IPS DF 4.7 (cell line): ENCODE data around the gene DUOX2.

Experiments
- DNase-seq: peaks from one replicate; pipeline ENCODE4 v3.0.0-alpha.2; 2013; ENCODE audit warnings: low spot score; ENCODE audit errors: extremely low read depth

The DUOX2 gene

DNA sequence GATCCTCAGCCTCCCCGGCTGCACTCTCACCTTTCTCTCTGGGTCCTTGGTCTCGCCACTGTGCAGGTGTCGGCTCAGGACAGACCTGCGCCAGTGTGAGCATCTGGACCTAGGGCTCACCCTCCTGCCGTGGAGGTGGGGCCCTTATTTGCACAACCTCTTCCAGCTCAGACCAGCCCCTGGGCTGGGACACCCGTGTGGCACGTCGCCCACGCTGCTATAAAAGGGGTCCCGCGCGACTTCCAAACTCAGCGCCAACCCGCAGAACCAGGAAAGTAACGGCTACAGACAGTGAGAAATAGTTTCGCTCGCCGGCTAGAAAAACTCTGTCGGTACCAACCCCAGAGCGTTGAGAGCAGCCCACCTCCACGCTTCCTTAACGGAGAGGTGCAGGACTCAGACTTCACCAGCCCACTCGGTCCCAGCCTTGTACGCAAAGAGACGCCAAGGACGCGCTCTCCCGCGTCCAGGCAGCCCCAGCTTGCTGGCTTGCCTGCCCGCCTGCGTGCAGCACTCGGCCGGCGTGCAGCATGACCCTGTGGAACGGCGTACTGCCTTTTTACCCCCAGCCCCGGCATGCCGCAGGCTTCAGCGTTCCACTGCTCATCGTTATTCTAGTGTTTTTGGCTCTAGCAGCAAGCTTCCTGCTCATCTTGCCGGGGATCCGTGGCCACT is at the start of gene DUOX2, which contains the start of gene DUOXA2:
Gene DUOX2 (minus strand): TSS at position 97 of the 675 bp plus-strand sequence. CDS start 761 bp downstream, outside the sequence.
Gene DUOXA2 (plus strand): TSS at position 251 of the 675 bp plus-strand sequence. CDS start 280 bp downstream, at position 531.
- no peak for DNase-seq

DNA sequence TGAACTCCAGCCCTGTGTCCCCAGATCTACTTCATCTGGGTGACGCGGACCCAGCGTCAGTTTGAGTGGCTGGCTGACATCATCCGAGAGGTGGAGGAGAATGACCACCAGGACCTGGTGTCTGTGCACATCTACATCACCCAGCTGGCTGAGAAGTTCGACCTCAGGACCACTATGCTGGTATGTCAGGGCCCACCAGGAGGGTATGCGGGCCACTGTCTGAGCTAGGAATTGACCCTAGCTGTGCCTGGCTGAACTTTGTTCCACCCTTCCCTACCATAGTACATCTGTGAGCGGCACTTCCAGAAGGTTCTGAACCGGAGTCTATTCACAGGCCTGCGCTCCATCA is 49.5 kb upstream of the DUOX2 start:
- no peak for DNase-seq

DNA sequence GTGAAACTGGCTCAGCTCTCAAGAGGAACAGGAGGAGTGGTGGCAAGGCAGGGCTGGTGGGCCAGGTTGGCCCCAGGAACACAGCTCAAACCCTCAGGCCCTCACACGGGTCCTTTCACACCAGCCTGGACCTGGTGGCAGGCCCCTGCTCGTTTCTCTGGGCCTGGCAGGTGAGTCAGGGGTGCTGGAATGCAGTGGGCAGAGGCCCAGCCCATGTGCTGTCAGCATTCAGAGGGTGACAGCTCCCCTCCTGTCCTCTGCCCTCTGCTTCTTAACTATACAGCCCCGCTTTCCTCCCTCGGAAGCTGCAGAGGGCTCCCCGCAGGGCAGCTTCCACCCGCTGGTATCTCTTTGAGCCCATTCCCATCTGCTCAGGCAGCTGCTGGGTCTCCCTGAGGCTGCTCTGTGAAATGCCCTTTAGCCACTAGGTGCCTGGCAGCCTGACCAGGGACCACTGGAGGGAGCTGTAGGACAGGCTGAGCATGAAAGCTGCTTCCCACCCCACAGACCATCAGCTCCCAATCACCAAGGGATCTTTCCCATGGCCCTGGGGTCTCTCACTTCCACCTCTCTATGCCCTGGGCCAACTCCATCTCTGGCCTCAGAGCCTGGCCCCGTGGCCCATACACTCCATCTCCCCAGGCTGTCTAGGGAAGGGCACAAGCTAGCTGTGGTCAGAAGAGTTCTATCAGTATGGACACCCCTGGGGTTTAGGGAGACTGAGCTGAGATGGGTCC is 49.0 kb upstream of the DUOX2 start:
- DNase-seq = peak; percentile 69

DNA sequence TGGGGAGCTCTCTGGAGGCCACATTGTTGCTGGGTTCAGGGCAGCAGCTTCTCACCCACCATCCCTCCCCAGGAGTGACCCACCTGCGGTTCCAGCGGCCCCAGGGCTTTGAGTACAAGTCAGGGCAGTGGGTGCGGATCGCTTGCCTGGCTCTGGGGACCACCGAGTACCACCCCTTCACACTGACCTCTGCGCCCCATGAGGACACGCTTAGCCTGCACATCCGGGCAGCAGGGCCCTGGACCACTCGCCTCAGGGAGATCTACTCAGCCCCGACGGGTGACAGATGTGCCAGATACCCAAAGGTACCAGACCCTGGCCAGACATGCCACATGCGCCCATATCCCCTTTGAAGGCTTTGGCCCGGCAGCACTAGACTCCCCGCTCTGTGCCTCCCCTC is 47.7 kb upstream of the DUOX2 start:
- no peak for DNase-seq

DNA sequence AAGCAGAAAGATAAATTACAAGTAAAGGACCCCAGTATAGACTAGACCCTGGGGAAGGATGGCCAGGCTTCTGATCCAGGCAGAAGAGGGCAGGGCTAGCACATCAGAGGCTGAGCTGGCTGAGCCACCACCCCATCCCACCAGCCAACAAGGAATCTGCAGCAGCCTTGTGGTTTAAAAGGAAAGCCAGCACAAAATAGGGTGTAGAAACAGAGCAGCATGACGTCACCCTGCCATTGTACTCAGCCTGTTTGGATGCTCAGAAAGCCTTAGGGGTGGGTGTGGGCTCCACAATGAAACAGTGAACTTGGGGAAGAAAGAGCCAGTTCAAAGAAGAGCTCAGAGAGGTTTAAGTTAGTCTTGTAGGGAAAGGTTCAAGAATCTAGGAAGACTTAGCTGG is 44.0 kb upstream of the DUOX2 start:
- DNase-seq = no peak

DNA sequence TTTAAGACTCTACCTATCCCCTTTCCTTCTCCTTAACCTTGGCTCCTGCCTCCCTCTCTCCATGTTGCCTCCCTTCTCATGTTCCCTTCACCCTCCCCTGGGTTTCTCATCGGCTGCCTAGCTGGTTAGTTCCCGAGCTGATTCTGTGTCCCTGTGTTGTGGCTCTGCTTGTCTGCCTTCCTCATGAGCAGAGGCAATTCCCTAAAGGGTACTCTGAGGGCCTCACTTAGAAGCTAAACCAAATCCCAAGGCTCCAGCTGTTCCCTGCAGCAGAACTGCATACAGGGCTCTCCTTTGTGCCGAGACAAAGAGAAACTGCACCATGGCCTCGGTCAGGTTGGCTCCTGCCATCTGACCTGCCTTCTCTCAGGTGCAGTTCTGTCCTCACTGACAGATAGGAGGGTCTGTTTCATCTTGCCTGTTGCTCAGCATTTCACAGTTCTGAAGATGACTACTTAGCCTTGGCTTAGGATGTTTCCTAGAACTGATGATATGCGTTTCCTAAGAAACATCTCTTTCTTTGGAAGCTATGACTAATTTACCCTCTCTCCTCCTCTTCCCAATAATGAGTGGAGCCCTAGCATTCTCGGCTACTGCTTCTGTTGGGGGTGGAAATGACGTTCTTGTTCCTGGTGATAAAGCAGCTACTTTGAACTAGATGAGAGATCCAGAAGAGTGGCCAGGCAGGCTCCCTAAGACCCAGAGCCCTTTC is 42.9 kb upstream of the DUOX2 start:
- no peak for DNase-seq

DNA sequence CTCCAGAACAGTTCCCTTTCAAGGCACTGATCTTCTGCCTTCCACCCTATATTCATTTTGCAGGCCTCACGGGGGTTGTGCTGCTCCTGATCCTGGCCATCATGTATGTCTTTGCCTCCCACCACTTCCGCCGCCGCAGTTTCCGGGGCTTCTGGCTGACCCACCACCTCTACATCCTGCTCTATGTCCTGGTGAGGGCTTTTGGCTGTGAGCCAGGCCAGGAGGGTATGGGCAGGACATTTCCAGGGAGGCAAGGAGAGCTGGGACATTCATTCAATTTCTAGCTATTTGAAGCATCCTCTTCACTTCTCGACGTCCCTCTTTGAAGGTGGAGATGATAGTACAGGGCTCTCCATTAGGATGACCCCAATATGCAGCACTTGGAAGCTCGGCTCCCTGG is 41.8 kb upstream of the DUOX2 start:
- no peak for DNase-seq

DNA sequence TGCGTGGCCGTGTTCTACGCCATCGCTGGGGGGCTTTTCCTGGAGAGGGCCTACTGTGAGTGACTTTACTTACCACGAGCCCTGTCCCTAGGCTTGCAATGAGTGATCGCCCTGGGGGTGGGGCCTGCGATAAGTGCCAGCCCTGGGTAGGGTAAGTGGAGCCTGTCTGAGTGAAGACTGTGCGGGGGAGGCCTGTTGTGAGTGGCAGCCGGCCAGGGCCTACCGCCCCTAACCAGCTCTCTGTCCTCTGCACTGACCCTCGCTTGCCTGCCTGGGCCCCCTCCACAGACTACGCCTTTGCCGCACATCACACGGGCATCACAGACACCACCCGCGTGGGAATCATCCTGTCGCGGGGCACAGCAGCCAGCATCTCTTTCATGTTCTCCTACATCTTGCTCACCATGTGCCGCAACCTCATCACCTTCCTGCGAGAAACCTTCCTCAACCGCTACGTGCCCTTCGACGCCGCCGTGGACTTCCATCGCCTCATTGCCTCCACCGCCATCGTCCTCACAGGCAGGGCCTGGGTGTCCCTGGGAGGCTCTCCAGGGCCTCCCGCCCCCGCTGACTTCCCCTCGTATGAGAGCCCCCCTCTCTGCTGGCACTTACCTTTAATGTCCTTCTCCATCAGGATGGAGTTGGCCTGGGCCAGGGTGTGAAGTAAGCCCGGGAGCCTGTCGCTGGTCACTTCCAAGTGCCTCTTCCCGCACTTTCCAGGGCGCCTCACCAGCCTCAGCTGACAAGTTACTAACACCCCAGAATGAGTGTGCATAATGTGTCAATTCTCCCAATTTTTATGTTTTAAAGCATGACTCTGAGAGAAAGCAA is 38.2 kb upstream of the DUOX2 start:
- no peak for DNase-seq

DNA sequence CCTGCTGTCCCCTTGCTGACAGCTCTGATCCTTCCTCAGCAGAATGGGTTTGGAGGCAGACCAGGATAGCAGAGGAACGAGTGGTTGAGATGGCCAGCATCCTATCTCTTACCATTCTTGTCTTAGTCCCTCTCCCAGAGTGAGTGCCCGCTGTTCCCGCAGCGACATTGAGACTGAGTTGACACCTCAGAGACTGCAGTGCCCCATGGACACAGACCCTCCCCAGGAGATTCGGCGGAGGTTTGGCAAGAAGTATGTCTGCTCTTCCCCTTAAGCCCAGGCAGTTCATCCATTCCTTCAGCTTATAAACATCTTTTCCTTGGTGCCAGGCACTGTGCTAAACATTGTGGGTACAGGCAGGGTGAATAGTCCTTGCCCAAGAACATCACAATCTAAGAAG is 37.0 kb upstream of the DUOX2 start:
- no peak for DNase-seq

DNA sequence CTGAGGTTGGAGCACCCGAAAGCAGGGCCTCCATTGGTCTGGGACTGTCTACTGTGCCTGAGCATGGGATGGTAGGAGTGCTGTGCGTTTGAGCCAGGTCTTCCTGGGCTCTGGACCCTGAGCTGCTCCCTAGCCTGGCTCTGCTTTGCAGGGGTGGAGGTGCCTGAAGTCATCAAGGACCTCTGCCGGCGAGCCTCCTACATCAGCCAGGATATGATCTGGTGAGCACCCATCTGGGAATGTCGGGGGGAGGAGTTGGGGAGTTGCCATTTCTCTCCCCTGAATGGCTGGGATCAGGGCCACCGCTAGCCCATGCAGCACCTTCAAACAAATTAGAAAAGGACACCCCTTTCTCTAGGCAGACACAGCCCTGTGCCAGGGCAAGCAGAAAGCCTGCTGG is 36.5 kb upstream of the DUOX2 start:
- no peak for DNase-seq

DNA sequence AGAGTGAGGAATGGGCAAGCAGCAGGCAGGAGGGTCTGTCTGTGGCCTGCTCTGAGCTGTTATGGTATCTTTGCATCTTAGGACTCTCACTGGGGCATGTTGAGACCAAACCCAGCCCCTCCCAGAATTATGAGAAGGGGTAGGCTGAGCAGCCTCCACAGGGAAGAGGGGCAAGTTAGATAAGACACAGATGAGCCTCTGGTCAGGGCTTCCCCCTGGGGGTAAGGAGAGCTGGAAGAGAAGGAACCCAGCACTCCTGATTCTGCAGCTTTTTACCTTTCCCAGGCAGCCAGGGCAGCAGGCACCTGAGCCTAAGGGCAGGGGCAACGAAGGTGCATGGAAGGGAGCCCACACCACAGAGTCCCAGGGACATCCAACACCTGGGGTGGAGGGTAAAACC is 35.1 kb upstream of the DUOX2 start:
- DNase-seq = no peak

DNA sequence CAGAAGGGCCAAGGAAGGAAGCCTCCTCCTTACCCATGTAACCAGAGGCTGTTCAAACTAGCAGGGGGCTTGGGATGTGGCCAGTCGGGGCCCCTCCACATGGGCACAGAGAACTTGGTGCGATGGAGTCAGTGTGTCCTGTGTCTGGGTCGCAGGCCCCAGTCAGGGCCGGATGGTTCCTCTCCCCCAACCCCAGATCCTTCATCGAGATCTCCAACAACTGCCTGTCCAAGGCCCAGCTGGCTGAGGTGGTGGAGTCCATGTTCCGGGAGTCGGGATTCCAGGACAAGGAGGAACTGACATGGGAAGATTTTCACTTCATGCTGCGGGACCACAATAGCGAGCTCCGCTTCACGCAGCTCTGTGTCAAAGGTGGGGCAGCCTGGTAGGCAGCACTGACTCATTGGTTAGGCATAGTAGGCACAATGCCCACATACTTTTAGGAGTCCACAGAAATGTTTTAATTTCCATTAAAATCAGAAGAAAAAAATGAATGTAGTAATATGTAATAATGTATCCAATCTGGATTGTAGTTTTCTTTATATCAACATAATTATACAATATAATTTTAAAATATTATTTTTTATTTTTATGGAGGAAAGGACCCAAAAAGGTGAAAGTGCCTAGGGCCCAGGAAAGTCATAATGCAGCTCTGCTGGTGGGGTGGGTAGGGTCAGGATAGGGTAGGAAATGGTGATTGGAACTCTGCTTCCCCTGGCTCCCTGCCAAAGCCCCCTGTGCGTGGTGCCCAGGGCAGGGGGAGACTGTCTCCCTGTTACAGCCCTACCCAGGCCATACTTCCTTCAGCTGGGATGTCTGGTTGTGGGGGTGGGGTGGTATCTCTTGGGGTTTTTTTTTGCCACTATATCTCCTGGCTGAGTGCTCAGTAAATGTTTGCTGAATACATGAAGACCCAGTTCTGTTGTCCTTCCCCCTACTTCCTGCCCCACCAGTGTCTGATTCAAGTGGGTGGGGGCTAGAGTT is 34.4 kb upstream of the DUOX2 start:
- no peak for DNase-seq

DNA sequence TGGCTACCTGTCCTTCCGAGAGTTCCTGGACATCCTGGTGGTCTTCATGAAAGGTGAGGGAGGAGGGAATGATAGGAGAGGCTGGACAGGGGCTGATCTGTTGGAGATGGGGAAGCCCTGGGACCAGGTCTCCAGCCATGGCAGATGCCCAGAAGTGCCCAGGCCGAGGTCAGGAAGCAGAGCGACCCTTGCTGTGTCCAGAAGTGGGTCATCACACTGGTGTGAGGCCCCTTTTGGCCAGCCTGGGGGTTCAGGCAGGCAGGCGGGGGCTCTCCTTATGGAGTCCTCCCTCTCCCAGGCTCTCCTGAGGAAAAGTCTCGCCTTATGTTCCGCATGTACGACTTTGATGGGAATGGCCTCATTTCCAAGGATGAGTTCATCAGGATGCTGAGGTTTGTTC is 33.6 kb upstream of the DUOX2 start:
- no peak for DNase-seq

DNA sequence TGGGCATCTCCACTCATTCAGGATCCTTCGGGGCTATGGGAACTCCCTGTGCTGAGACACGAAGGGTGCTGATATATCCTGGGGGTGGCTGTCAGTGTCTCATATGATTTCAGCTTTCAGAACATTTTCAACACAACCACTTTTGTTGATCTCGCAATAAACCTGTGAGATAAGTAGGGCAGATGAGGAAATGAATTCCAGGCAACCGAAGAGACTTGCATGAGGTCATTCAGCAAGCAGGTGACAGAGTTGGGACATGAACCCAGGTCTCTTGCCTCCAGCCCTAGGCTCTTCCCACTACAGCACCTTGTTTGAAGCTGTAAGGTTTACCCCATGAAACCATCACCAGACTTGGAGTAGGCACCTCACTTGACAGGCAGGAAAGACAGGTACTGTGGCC is 32.4 kb upstream of the DUOX2 start:
- DNase-seq = no peak

DNA sequence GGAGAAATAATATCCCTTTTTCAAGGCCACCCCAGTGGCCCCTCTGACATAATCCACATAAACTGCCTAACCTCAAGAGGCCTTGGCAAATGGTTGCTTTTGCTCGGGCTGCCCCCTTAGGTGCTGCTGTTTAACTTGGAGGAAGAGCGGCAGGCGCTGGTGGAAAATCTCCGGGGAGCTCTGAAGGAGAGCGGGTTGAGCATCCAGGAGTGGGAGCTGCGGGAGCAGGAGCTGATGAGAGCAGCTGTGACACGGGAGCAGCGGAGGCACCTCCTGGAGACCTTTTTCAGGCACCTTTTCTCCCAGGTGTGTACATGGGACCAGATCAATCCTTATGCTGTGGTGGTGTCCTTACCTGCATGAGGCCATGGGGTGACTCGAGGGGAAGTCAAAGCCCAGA is 30.8 kb upstream of the DUOX2 start:
- no peak for DNase-seq

DNA sequence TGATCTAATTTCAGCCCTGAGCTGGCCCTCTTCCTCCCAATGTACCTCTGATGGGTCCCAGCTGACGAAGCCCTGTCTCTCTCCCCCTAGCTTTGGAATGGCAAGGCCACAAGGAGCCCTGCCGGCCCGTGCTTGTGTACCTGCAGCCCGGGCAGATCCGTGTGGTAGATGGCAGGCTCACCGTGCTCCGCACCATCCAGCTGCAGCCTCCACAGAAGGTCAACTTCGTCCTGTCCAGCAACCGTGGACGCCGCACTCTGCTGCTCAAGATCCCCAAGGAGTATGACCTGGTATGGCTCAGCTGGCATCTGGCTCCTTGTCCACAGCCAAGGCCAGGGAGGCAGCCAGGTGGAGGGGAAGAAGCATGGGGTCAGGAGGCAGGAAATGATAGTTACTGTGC is 30.0 kb upstream of the DUOX2 start:
- no peak for DNase-seq

DNA sequence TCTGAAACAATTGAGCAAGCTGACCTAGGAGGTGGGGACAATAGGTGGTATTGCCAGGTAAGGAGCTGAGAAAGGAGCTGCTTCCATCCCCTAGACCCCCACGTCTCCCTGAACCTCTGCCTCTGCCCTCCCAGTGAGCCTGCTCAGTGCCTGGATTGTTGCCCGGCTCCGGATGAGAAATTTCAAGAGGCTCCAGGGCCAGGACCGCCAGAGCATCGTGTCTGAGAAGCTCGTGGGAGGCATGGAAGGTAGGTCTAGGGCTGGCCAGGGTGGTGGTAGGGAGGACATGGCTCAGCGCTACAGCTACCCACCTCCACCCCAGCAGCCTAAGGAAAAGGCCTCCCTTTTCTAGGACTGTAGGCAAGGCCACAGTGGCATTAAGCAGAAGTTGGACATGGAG is 29.1 kb upstream of the DUOX2 start:
- no peak for DNase-seq

DNA sequence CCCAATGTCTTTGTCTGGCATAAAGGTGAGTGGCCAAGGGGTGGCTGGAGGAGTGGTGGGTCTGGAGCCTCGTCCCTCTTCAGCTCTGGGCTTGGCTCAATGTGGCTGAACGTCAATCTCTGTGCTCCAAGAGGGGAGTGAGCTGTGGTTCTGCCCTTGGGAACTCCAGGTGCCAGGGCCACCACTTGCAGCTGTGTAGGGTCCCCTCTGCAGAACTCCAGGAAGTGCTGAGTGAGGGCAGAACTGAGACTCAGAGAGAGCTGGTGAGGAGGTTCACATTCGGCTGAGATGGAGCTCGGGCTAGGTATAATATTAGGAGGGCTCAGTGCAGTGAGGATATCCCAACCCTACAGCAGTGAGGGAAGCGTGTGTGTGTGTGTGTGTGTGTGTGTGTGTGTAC is 27.4 kb upstream of the DUOX2 start:
- no peak for DNase-seq

DNA sequence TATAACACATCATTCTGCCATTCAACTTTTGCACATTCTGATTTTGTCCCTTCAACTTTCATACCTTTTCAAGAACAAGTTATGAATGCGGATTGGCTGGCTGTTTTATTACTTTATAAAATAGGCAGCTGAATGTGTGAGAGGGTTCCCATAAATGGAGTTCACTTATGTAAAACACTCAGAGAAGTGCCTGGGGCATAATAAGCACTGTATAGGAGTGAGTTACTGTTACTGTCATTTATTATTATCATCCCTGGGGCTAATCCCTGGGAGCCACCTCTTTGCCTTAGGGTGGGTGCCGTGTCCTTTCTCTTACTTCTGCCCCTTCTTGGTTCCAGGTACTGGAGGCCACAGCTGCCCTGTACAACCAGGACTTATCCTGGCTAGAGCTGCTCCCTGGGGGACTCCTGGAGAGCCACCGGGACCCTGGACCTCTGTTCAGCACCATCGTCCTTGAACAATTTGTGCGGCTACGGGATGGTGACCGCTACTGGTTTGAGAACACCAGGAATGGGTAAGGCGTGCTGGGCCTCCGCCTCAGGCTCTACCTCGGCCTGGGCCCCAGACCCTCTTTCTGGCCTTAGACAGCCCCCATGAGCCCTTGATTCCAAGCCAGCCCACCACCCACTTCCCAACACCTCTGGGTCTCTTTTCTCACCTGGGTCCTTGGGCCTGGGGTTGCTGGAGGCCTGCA is 26.7 kb upstream of the DUOX2 start:
- no peak for DNase-seq

DNA sequence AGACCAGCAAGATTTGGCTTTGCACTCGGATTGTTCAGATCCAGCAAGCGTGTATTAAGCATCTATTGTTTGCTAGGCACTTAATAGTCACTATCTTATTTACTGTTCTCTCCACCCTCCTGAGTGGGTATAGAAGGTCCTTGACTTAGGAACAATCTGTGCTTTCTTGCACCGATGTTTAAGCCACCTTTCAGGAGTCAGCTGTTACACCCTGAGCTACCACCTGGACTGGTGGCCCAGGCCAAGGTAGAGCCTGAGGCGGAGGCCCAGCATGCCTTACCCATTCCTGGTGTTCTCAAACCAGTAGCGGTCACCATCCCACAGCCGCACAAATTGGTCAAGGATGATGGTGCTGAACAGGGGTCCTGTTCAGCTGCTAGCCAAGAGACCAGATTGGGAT is 25.8 kb upstream of the DUOX2 start:
- DNase-seq = no peak
